Esophagus squamous epithelium (tissue), 5 donors: Measurements from ENCODE around the gene TMEM119. TPM values are rescaled to one million over a fixed set of nuclear protein-coding genes. Genes with fewer than 3 reads are reported as not detected.
A peak's percentile ranks its signal among the peaks of the same experiment; 100 is the strongest.

Experiments used
- DNase-seq: peaks from one replicate; lab custom pipeline; 2025; lab: John Stamatoyannopoulos, UW
- H3K27ac ChIP-seq, 4 donors: fragments of 200-600 bp; sonication (generic); one replicate each; pipeline ENCODE4 v1.5.1; 2016 to 2019; ENCODE audit warnings: mild to moderate bottlenecking in 1 of 4
- H3K27me3 ChIP-seq, 4 donors: fragments of 200-600 bp; sonication (generic); 1 replicate in 3 of 4; 2 replicates in 1 of 4; pipeline versions ENCODE4 v1.5.1 to v1.6.0; 2017 to 2021; ENCODE audit warnings: antibody characterized with exemption in 1 of 4
- H3K36me3 ChIP-seq, 3 donors: fragments of 200-600 bp; sonication (generic); one replicate each; pipeline ENCODE4 v1.5.1; 2016 to 2019
- H3K4me1 ChIP-seq, 3 donors: fragments of 200-600 bp; sonication (generic); one replicate each; pipeline ENCODE4 v1.5.1; 2017 to 2019
- H3K4me3 ChIP-seq, 4 donors: fragments of 200-600 bp; sonication (generic); 1 replicate in 3 of 4; 2 replicates in 1 of 4; pipeline ENCODE4 v1.5.1; 2016 to 2019; ENCODE audit warnings: mild to moderate bottlenecking in 2 of 4, moderate library complexity in 1 of 4
- H3K9me3 ChIP-seq, 3 donors: fragments of 200-600 bp; sonication (generic); one replicate each; pipeline ENCODE4 v1.5.1; 2016 to 2019
- CTCF ChIP-seq, 6 experiments: fragments of 450-650 bp in 4 of 6; fragments of 200-600 bp in 2 of 6; sonication (generic) in 2 of 6; IDR thresholded peaks; one replicate each; pipeline ENCODE4 v1.5.1; 2016 to 2019; ENCODE audit warnings: antibody characterized with exemption in 6 of 6, mild to moderate bottlenecking in 4 of 6, moderate library complexity in 4 of 6
- POLR2A ChIP-seq, 4 donors: fragments of 450-650 bp; IDR thresholded peaks; one replicate each; pipeline ENCODE4 v1.6.1; 2017; ENCODE audit warnings: antibody characterized with exemption in 4 of 4, mild to moderate bottlenecking in 4 of 4, moderate library complexity in 3 of 4
- WGBS, 2 donors: methylation state at CpG; one replicate each; pipeline ENCODE4 v1.1.5; 2018; 5-methylcytosine and 5-hydroxymethylcytosine counted together
- intact Hi-C: fragments of 100-400 bp; cut with DNase I; formaldehyde crosslinking; loops from one replicate; pipeline ENCODE4 v1.15.0; 2022
- total RNA-seq, 4 donors: library from RNA; depleted of rRNA; stranded (reverse); fragments of >200 nt; gene quantifications; one replicate each; pipeline ENCODE4 v1.1.0, GENCODE V29; 2016
- donor health status: DM: yes; HTN: yes; CAD: no.

The TMEM119 gene
- total RNA-seq, 4 donors from 2014 or later, result 0.08 to 4.8 (median 2.0) TPM

- Histone ChIP-seq H3K4me1 (peaks cover 0 to 8% (median 0%) of the 10 kb centered on the region in 3 donors), H3K27ac (peak overlapping the region in 1 of 4 donors; percentile 59), H3K9me3 (no peaks in the 10 kb centered on the region), H3K27me3 (no peaks in the 10 kb centered on the region), H3K36me3 (no peaks in the 10 kb centered on the region), H3K4me3 (no peak overlapping the region)
- DNase-seq, result no peak
- intact Hi-C loops, result no loop called here
- 63 to 73% methylated on average over 2 to 3 of the region's 3 CpGs for WGBS, 2 donors
- TF ChIP-seq POLR2A (IDR thresholded peaks at IDR 0.05) (no peak), CTCF (IDR thresholded peaks at IDR 0.05) (no peak)
Observed at GRCh38 chr12:108580531-108580930, 17.4 kb downstream of the TMEM119 start.

GRCh38 chr12:108578813-108579212 is 19.1 kb downstream of the TMEM119 start:
- WGBS, 2 donors, result 91 to 93% methylated on average over 3 of the region's 3 CpGs
- Histone ChIP-seq H3K9me3 (no peaks in the 10 kb centered on the region), H3K4me1 (peaks cover 0 to 8% (median 0%) of the 10 kb centered on the region in 3 donors), H3K27ac (peak overlapping the region in 1 of 4 donors; percentile 34), H3K27me3 (no peaks in the 10 kb centered on the region), H3K36me3 (no peaks in the 10 kb centered on the region), H3K4me3 (no peak overlapping the region)
- DNase-seq, result no peak
- TF ChIP-seq CTCF (IDR thresholded peaks at IDR 0.05) (no peak), POLR2A (IDR thresholded peaks at IDR 0.05) (no peak)
- intact Hi-C loops, result loop anchor here (10.0 kb wide), 1 partner anchor 286 kb away; no protein-coding TSS in a partner anchor

GRCh38 chr12:108578264-108578663 is 19.6 kb downstream of the TMEM119 start:
- Histone ChIP-seq H3K4me1 (peaks cover 0 to 8% (median 0%) of the 10 kb centered on the region in 3 donors), H3K27me3 (no peaks in the 10 kb centered on the region), H3K4me3 (no peak overlapping the region), H3K27ac (no peak overlapping the region), H3K36me3 (no peaks in the 10 kb centered on the region), H3K9me3 (no peaks in the 10 kb centered on the region)
- no peak for DNase-seq
- TF ChIP-seq CTCF (IDR thresholded peaks at IDR 0.05), result no peak
- no peak for TF ChIP-seq POLR2A (IDR thresholded peaks at IDR 0.05)
- 92 to 94% methylated on average over 2 of the region's 2 CpGs for whole genome bisulfite sequencing, 2 donors
- intact Hi-C loops, result loop anchor here (10.0 kb wide), 1 partner anchor 287 kb away; no protein-coding TSS in a partner anchor

- Histone ChIP-seq H3K4me1 (peaks cover 0 to 8% (median 0%) of the 10 kb centered on the region in 3 donors), H3K27ac (no peak overlapping the region), H3K27me3 (no peaks in the 10 kb centered on the region), H3K4me3 (no peak overlapping the region), H3K9me3 (no peaks in the 10 kb centered on the region), H3K36me3 (no peaks in the 10 kb centered on the region)
- intact Hi-C loops, result loop anchor here (10.0 kb wide), 1 partner anchor 287 kb away; no protein-coding TSS in a partner anchor
- no peak for DNase-seq
- TF ChIP-seq POLR2A (IDR thresholded peaks at IDR 0.05), result no peak
- no peak for TF ChIP-seq CTCF (IDR thresholded peaks at IDR 0.05)
Observed at GRCh38 chr12:108577458-108577857, 20.4 kb downstream of the TMEM119 start.

- Histone ChIP-seq H3K4me3 (no peak overlapping the region), H3K27ac (no peak overlapping the region), H3K36me3 (no peaks in the 10 kb centered on the region), H3K9me3 (no peaks in the 10 kb centered on the region), H3K27me3 (no peaks in the 10 kb centered on the region), H3K4me1 (peaks cover 0 to 8% (median 0%) of the 10 kb centered on the region in 3 donors)
- TF ChIP-seq CTCF (IDR thresholded peaks at IDR 0.05), result no peak
- no peak for TF ChIP-seq POLR2A (IDR thresholded peaks at IDR 0.05)
- 68 to 73% methylated on average over 5 to 6 of the region's 6 CpGs for WGBS, 2 donors
- intact Hi-C loops, result loop anchor here (10.0 kb wide), 1 partner anchor 288 kb away; no protein-coding TSS in a partner anchor
- DNase-seq, result no peak
Observed at GRCh38 chr12:108576660-108577234, 21.1 kb downstream of the TMEM119 start.
